K562 (cell line): Measurements from ENCODE around the gene RNF212B. TPM values are rescaled to one million over a fixed set of nuclear protein-coding genes. Genes with fewer than 3 reads are reported as not detected.
A peak's percentile ranks its signal among the peaks of the same experiment; 100 is the strongest.

ENCODE experiments used
- HDAC8 ChIP-seq: fragments of 450-650 bp; IDR thresholded peaks from 2 replicates; pipeline ENCODE4 v1.6.1; 2016; ENCODE audit warnings: mild to moderate bottlenecking, missing genetic modification characterization, moderate library complexity, missing compliant biosample characterization
- MAX ChIP-seq: sonication (generic); formaldehyde crosslinking; IDR thresholded peaks from 2 replicates; pipeline ENCODE4 v1.9.0; 2022; ENCODE audit warnings: mild to moderate bottlenecking, missing genetic modification reagents
- MLLT1 ChIP-seq, 2 experiments: fragments of 450-650 bp; IDR thresholded peaks; 2 replicates each; pipeline ENCODE4 v1.6.1; 2016
- RAD21 ChIP-seq, 2 experiments: fragments of 250-450 bp in 1 of 2; fragments of 450-650 bp in 1 of 2; sonication (Bioruptor Pico) in 1 of 2; formaldehyde crosslinking in 1 of 2; IDR thresholded peaks in 1 of 2; conservative IDR thresholded peaks in 1 of 2; 2 replicates each; pipeline versions ENCODE4 v1.4.0 to v1.8.0; 2020 to 2022; ENCODE audit warnings: mild to moderate bottlenecking in 2 of 2, moderate library complexity in 1 of 2
- ZNF512 ChIP-seq: IDR thresholded peaks from 2 replicates; pipeline ENCODE4 v1.6.1; 2016; ENCODE audit warnings: missing genetic modification characterization, missing compliant biosample characterization
- polyA plus RNA-seq, 8 experiments: library from polyadenylated mRNA; depleted of rRNA in 4 of 8; stranded (reverse) in 5 of 8; unstranded in 3 of 8; fragments of >200 nt; fragmentation: Nextera tagmentation in 2 of 8; fragmentation: Illumina TruSeq in 1 of 8; extraction: Ambion mirVana in 2 of 8; extraction: Trizol in 1 of 8; gene quantifications; 2 replicates each; pipeline versions ENCODE4 v1.2.1 to v1.2.3, GENCODE V29; 2011 to 2014; ENCODE audit warnings: inconsistent platforms in 1 of 8, missing spikeins in 1 of 8
- total RNA-seq, 7 experiments: library from RNA; depleted of rRNA in 6 of 7; stranded (reverse); fragments of >200 nt in 6 of 7; fragmentation: Illumina TruSeq in 2 of 7; extraction: Trizol in 2 of 7; gene quantifications; 2 replicates each; pipeline versions ENCODE4 v1.2.1 to v1.2.3, GENCODE V29; 2011 to 2021; ENCODE audit warnings: low replicate concordance in 1 of 7

Gene RNF212B
- total and polyA plus RNA-seq, 9 of the 15 experiments (the other 6 are each of a cell fraction or from before 2014, with no cell fraction given), result 0.15 to 0.43 (median 0.27) TPM; not detected in 3

GRCh38 chr14:23299211-23299957 is 61.6 kb downstream of the RNF212B start (continued):
- TF ChIP-seq HDAC8, result no peak
- peak; percentile 25 to 51; a peak in 3 of 4 replicates for TF ChIP-seq RAD21 (CRISPR knock-in tag; conservative IDR thresholded peaks at IDR 0.05 in 1 of 2, IDR thresholded peaks at IDR 0.05 in 1 of 2)
- TF ChIP-seq ZNF512 (tag), result peak; percentile 94
- TF ChIP-seq MAX (CRISPR knock-in tag), result no peak
- 0 out of 4 replicates have a peak, but pooled peaks have one; percentile 10 to 16 for TF ChIP-seq MLLT1 (IDR thresholded peaks at IDR 0.05)
